ENCODE measurements around the gene PAAF1.

Gene PAAF1

GRCh38 chr11:73971175-73971719, 94.4 kb downstream of the PAAF1 start:
- DNase-seq (ENCODE audit: low read depth in 4 of 4, low spot score in 1 of 4) = no peak

- no peak for DNase-seq (ENCODE audit: low read depth in 4 of 4, low spot score in 1 of 4)
These were observed 95.4 kb downstream of the PAAF1 start for GRCh38 chr11:73972187-73972586.

GRCh38 chr11:73972620-73973449, 96.0 kb downstream of the PAAF1 start:
- DNase-seq (ENCODE audit: low read depth in 4 of 4, low spot score in 1 of 4) = no peak

GRCh38 chr11:73974604-73975478, 98.0 kb downstream of the PAAF1 start:
- DNase-seq (ENCODE audit: low read depth in 4 of 4, low spot score in 1 of 4) = no peak

- no peak for DNase-seq (ENCODE audit: low read depth in 4 of 4, low spot score in 1 of 4)
These were observed 98.6 kb downstream of the PAAF1 start for GRCh38 chr11:73975479-73975757.

- DNase-seq (ENCODE audit: low read depth in 4 of 4, low spot score in 1 of 4) = no peak
These were observed 99.8 kb downstream of the PAAF1 start for GRCh38 chr11:73976451-73977151.

GRCh38 chr11:73977856-73978519, 101.2 kb downstream of the PAAF1 start:
- DNase-seq (ENCODE audit: low read depth in 4 of 4, low spot score in 1 of 4) = no peak

GRCh38 chr11:73978576-73979086, 101.8 kb downstream of the PAAF1 start:
- DNase-seq (ENCODE audit: low read depth in 4 of 4, low spot score in 1 of 4) = no peak

- peak in 2 of 4 experiments; percentile 36 to 57 for DNase-seq (ENCODE audit: low read depth in 4 of 4, low spot score in 1 of 4)
These were observed 103.5 kb downstream of the PAAF1 start for GRCh38 chr11:73980001-73980961.
